WTC11 (cell line): ENCODE results near the gene RRAS. TPM values are rescaled to one million over a fixed set of nuclear protein-coding genes. Genes with fewer than 3 reads are reported as not detected.

Source experiments
- ATAC-seq: fragments of 200-7000 bp; cut with Tn5 transposase; 2 replicates; pipeline ENCODE4 v1.10.0; 2021; ENCODE audit warnings: mild to moderate bottlenecking, moderate library complexity
- CTCF ChIA-PET: fragments of 300-600 bp; sonication (Branson Sonifier 250); formaldehyde crosslinking; loops from one replicate; lab custom pipeline; 2021; ENCODE audit warnings: antibody characterized with exemption; lab: Charles Lee
- POLR2A ChIA-PET: fragments of 350-600 bp; sonication (Branson Sonifier 250); formaldehyde crosslinking; loops from one replicate; lab custom pipeline; 2021; ENCODE audit warnings: antibody characterized with exemption; lab: Charles Lee
- DNase-seq: peaks from one replicate; pipeline ENCODE4 v3.0.0; 2021; ENCODE audit warnings: low spot score
- H3K27ac Mint-ChIP-seq: 2 replicates; pipeline ENCODE4 v1.8.0; 2021; ENCODE audit warnings: mixed read lengths
- H3K27me3 Mint-ChIP-seq: 2 replicates; pipeline ENCODE4 v1.8.0; 2021; ENCODE audit warnings: low read depth, mild to moderate bottlenecking, moderate library complexity, mixed read lengths
- H3K36me3 Mint-ChIP-seq: 2 replicates; pipeline ENCODE4 v1.8.0; 2021; ENCODE audit warnings: mixed read lengths
- H3K4me1 Mint-ChIP-seq: 2 replicates; pipeline ENCODE4 v1.8.0; 2022; ENCODE audit warnings: mixed read lengths
- H3K4me3 Mint-ChIP-seq: 2 replicates; pipeline ENCODE4 v1.8.0; 2021; ENCODE audit warnings: mild to moderate bottlenecking, moderate library complexity, mixed read lengths
- H3K9me3 Mint-ChIP-seq: 2 replicates; pipeline ENCODE4 v1.8.0; 2021; ENCODE audit warnings: mixed read lengths
- ATF3 ChIP-seq: sonication (generic); formaldehyde crosslinking; conservative IDR thresholded peaks from 2 replicates; pipeline ENCODE4 v1.8.1; 2022; ENCODE audit warnings: mild to moderate bottlenecking, missing genetic modification reagents
- CBFB ChIP-seq: sonication (generic); formaldehyde crosslinking; IDR thresholded peaks from 2 replicates; pipeline ENCODE4 v1.8.1; 2022; ENCODE audit warnings: mild to moderate bottlenecking, low read depth, missing genetic modification reagents
- E2F1 ChIP-seq: sonication (generic); formaldehyde crosslinking; IDR thresholded peaks from 2 replicates; pipeline ENCODE4 v1.8.0; 2022; ENCODE audit warnings: mild to moderate bottlenecking, missing genetic modification reagents
- ETV6 ChIP-seq: sonication (generic); formaldehyde crosslinking; IDR thresholded peaks from 2 replicates; pipeline ENCODE4 v1.8.1; 2022; ENCODE audit warnings: mild to moderate bottlenecking, missing genetic modification reagents
- FOXJ3 ChIP-seq: sonication (generic); formaldehyde crosslinking; IDR thresholded peaks from 2 replicates; pipeline ENCODE4 v1.9.0; 2021; ENCODE audit warnings: missing genetic modification reagents, mild to moderate bottlenecking, borderline replicate concordance
- JUN ChIP-seq: sonication (generic); formaldehyde crosslinking; IDR thresholded peaks from 2 replicates; pipeline ENCODE4 v1.8.0; 2023; ENCODE audit warnings: mild to moderate bottlenecking, missing genetic modification reagents
- MLX ChIP-seq: sonication (generic); formaldehyde crosslinking; IDR thresholded peaks from 2 replicates; pipeline ENCODE4 v1.8.1; 2023; ENCODE audit warnings: mild to moderate bottlenecking, missing genetic modification reagents, moderate library complexity
- NR3C1 ChIP-seq: sonication (generic); formaldehyde crosslinking; conservative IDR thresholded peaks from 2 replicates; pipeline ENCODE4 v1.8.1; 2023; ENCODE audit warnings: low read depth, mild to moderate bottlenecking, missing genetic modification reagents
- SP1 ChIP-seq: sonication (generic); formaldehyde crosslinking; conservative IDR thresholded peaks from 2 replicates; pipeline ENCODE4 v1.8.1; 2022; ENCODE audit warnings: missing genetic modification reagents
- STAT6 ChIP-seq: sonication (generic); formaldehyde crosslinking; conservative IDR thresholded peaks from 2 replicates; pipeline ENCODE4 v1.8.1; 2023; ENCODE audit warnings: mild to moderate bottlenecking, low read depth, missing genetic modification reagents, moderate library complexity
- TP53 ChIP-seq: sonication (generic); formaldehyde crosslinking; IDR thresholded peaks from 2 replicates; pipeline ENCODE4 v1.8.1; 2023; ENCODE audit warnings: mild to moderate bottlenecking, missing genetic modification reagents
- ZNF121 ChIP-seq: sonication (generic); formaldehyde crosslinking; IDR thresholded peaks from 2 replicates; pipeline ENCODE4 v1.8.0; 2023; ENCODE audit warnings: missing genetic modification reagents
- ZNF138 ChIP-seq: sonication (generic); formaldehyde crosslinking; conservative IDR thresholded peaks from 2 replicates; pipeline ENCODE4 v1.8.1; 2022; ENCODE audit warnings: mild to moderate bottlenecking, moderate library complexity, missing genetic modification reagents
- ZNF423 ChIP-seq: fragments of 250-450 bp; sonication (Bioruptor Pico); IDR thresholded peaks from 2 replicates; pipeline ENCODE4 v2.1.2; 2022; ENCODE audit warnings: mild to moderate bottlenecking, moderate library complexity
- ZNF512 ChIP-seq: sonication (generic); formaldehyde crosslinking; IDR thresholded peaks from 2 replicates; pipeline ENCODE4 v1.8.1; 2022; ENCODE audit warnings: missing genetic modification reagents, borderline replicate concordance
- ZNF532 ChIP-seq: fragments of 250-450 bp; sonication (Bioruptor Pico); IDR thresholded peaks from 2 replicates; pipeline ENCODE4 v1.9.0; 2021; ENCODE audit warnings: mild to moderate bottlenecking, borderline replicate concordance
- total RNA-seq: library from RNA; stranded (reverse); gene quantifications from 3 replicates; pipeline ENCODE4 v1.2.3, GENCODE V29; 2021

RRAS gene
- total RNA-seq, 1 experiment from 2014 or later: 11.4 TPM

- ChIA-PET CTCF (interaction anchor here (0.7 to 4.0 kb wide), 4 partner anchors 20 to 376 kb away, joined by 3 to 21 read pairs (median 4); no protein-coding TSS in a partner anchor), POLR2A (interaction anchor here (0.6 to 1.6 kb wide), 5 partner anchors 10 to 176 kb away, joined by 3 to 5 read pairs (median 4); partner anchors contain the start of genes AP2A1, PRRG2, RPS11 and RRAS)
- no peak for TF ChIP-seq NR3C1 (CRISPR knock-in tag)
- TF ChIP-seq CBFB (CRISPR knock-in tag): no peak
- TF ChIP-seq MLX: no peak
- no peak for TF ChIP-seq JUN (CRISPR knock-in tag)
- peak; percentile 51; the same call in 1 of the 2 replicates for TF ChIP-seq ZNF423 (CRISPR knock-in tag)
- 0 out of 2 replicates have a peak, but pooled peaks have one; percentile 21 for TF ChIP-seq TP53
- TF ChIP-seq ZNF138 (CRISPR knock-in tag): no peak
- no peak for TF ChIP-seq FOXJ3 (CRISPR knock-in tag)
- no peak for TF ChIP-seq ATF3
- TF ChIP-seq ZNF121: no peak
- TF ChIP-seq ZNF532: no peak
- TF ChIP-seq ZNF512 (CRISPR knock-in tag): no peak
- peak; percentile 29; the same call in 1 of the 2 replicates for TF ChIP-seq SP1 (CRISPR knock-in tag)
- TF ChIP-seq E2F1 (CRISPR knock-in tag): 0 out of 2 replicates have a peak, but pooled peaks have one; percentile 1
- TF ChIP-seq ETV6 (CRISPR knock-in tag): no peak
- TF ChIP-seq STAT6 (CRISPR knock-in tag): no peak
- peaks cover 13% of the 10 kb centered on the region for H3K36me3 Mint-ChIP-seq
- no peaks in the 10 kb centered on the region for H3K27me3 Mint-ChIP-seq
- H3K27ac Mint-ChIP-seq: peak within 1 kb of the TSS; percentile 92
- H3K4me1 Mint-ChIP-seq: peaks cover 11% of the 10 kb centered on the region
- H3K4me3 Mint-ChIP-seq: peak within 1 kb of the TSS; percentile 95
- DNase-seq (peak; percentile 52), ATAC-seq (no peak)
- no peaks in the 10 kb centered on the region for H3K9me3 Mint-ChIP-seq
Observed at GRCh38 chr19:49590971-49591730, 48.8 kb downstream of the RRAS start, which contains the start of gene PRR12. PRR12 (plus strand) TSS chr19:49591182; CDS start chr19:49591655, 473 bp downstream.
